H9 (cell line): ENCODE data around the gene ACOX3. TPM values are rescaled to one million over a fixed set of nuclear protein-coding genes. Genes with fewer than 3 reads are reported as not detected.
"Not testable (repeated sequence)": the region's sequence is repeated elsewhere in the genome, so short reads cannot be mapped to it uniquely, and the experiment has no call there.

Source experiments
- DNase-seq: peaks from one replicate; pipeline ENCODE4 v3.0.0-alpha.2; 2017
- H2AFZ ChIP-seq: one replicate; pipeline ENCODE4 v1.6.1; 2013; ENCODE audit warnings: mild to moderate bottlenecking, low read length, control low read depth, moderate library complexity
- H2AK5ac ChIP-seq: 2 replicates; pipeline ENCODE4 v1.6.1; 2013; ENCODE audit warnings: low read length, control low read depth, mixed read lengths; ENCODE audit not compliant: insufficient read length
- H2BK120ac ChIP-seq: one replicate; pipeline ENCODE4 v1.6.1; 2013; ENCODE audit warnings: low read depth, mild to moderate bottlenecking, low read length, control low read depth, inconsistent platforms; ENCODE audit not compliant: poor library complexity, severe bottlenecking
- H2BK12ac ChIP-seq: 2 replicates; pipeline ENCODE4 v1.6.1; 2013; ENCODE audit warnings: low read length, control low read depth, mixed read lengths, low read depth; ENCODE audit not compliant: insufficient read length
- H2BK15ac ChIP-seq: 2 replicates; pipeline ENCODE4 v1.6.1; 2013; ENCODE audit warnings: low read depth, low read length, control low read depth
- H2BK20ac ChIP-seq: one replicate; pipeline ENCODE4 v1.6.1; 2013; ENCODE audit warnings: low read depth, mild to moderate bottlenecking, low read length, control low read depth, inconsistent platforms; ENCODE audit not compliant: poor library complexity, severe bottlenecking
- H2BK5ac ChIP-seq: 2 replicates; pipeline ENCODE4 v1.6.1; 2013; ENCODE audit warnings: low read length, control low read depth, mixed read lengths; ENCODE audit not compliant: insufficient read length
- H3K14ac ChIP-seq: 2 replicates; pipeline ENCODE4 v1.6.1; 2013; ENCODE audit warnings: low read length, control low read depth; ENCODE audit not compliant: insufficient read depth
- H3K18ac ChIP-seq: 2 replicates; pipeline ENCODE4 v1.6.1; 2013; ENCODE audit warnings: low read depth, mild to moderate bottlenecking, mixed read lengths, low read length, control low read depth; ENCODE audit not compliant: insufficient read length
- H3K23ac ChIP-seq: 2 replicates; pipeline ENCODE4 v1.6.1; 2013; ENCODE audit warnings: low read length, control low read depth, mixed read lengths, low read depth; ENCODE audit not compliant: insufficient read length
- H3K23me2 ChIP-seq: 2 replicates; pipeline ENCODE4 v1.6.1; 2013; ENCODE audit warnings: low read depth, mild to moderate bottlenecking, mixed read lengths, low read length, control low read depth; ENCODE audit not compliant: insufficient read length, poor library complexity, severe bottlenecking
- H3K27ac ChIP-seq: 2 replicates; pipeline ENCODE4 v1.5.1; 2013; ENCODE audit warnings: low read length, control low read depth, mixed read lengths, low read depth; ENCODE audit not compliant: insufficient read length
- H3K27me3 ChIP-seq: 2 replicates; pipeline ENCODE4 v1.6.1; 2013; ENCODE audit warnings: low read length, control low read depth, inconsistent platforms; ENCODE audit not compliant: insufficient read depth
- H3K4ac ChIP-seq: 2 replicates; pipeline ENCODE4 v1.6.1; 2013; ENCODE audit warnings: low read depth, mild to moderate bottlenecking, control low read depth, inconsistent platforms, low read length, moderate library complexity
- H3K4me1 ChIP-seq: 2 replicates; pipeline ENCODE4 v1.6.1; 2013; ENCODE audit warnings: low read length, control low read depth, inconsistent platforms; ENCODE audit not compliant: insufficient read depth
- H3K4me2 ChIP-seq: 2 replicates; pipeline ENCODE4 v1.6.1; 2013; ENCODE audit warnings: low read length, control low read depth, mixed read lengths; ENCODE audit not compliant: insufficient read length, insufficient read depth
- H3K56ac ChIP-seq: 2 replicates; pipeline ENCODE4 v1.6.1; 2013; ENCODE audit warnings: low read depth, mild to moderate bottlenecking, mixed read lengths, low read length, control low read depth; ENCODE audit not compliant: insufficient read length
- H3K79me1 ChIP-seq: 2 replicates; pipeline ENCODE4 v1.6.1; 2013; ENCODE audit warnings: low read depth, mild to moderate bottlenecking, moderate library complexity, low read length, control low read depth, inconsistent platforms; ENCODE audit not compliant: insufficient read depth, poor library complexity, severe bottlenecking
- H3K79me2 ChIP-seq: 2 replicates; pipeline ENCODE4 v1.6.1; 2013; ENCODE audit warnings: low read length, control low read depth, inconsistent platforms; ENCODE audit not compliant: insufficient read depth
- H3K9ac ChIP-seq: 2 replicates; pipeline ENCODE4 v1.6.1; 2013; ENCODE audit warnings: low read length, control low read depth, mixed read lengths; ENCODE audit not compliant: insufficient read length; ENCODE audit errors: extremely low read depth
- H3K9me3 ChIP-seq: one replicate; pipeline ENCODE4 v1.6.1; 2013; ENCODE audit warnings: low read depth, low read length, inconsistent platforms; ENCODE audit not compliant: control insufficient read depth
- H3T11ph ChIP-seq: one replicate; pipeline ENCODE4 v1.6.1; 2013; ENCODE audit warnings: mild to moderate bottlenecking, low read length, control low read depth, inconsistent platforms
- H4K20me1 ChIP-seq: one replicate; pipeline ENCODE4 v1.6.1; 2013; ENCODE audit not compliant: control insufficient read depth, insufficient read length, insufficient read depth
- H4K5ac ChIP-seq: 2 replicates; pipeline ENCODE4 v1.6.1; 2013; ENCODE audit warnings: low read depth, mild to moderate bottlenecking, mixed read lengths, low read length, control low read depth; ENCODE audit not compliant: insufficient read length
- H4K8ac ChIP-seq: replicated peaks from 2 replicates; pipeline ENCODE4 v1.6.1; 2013; ENCODE audit warnings: low read length, control low read depth, mixed read lengths, low read depth; ENCODE audit not compliant: insufficient read length
- H4K91ac ChIP-seq: 2 replicates; pipeline ENCODE4 v1.6.1; 2013; ENCODE audit warnings: low read depth, mild to moderate bottlenecking, moderate library complexity, mixed read lengths, low read length, control low read depth; ENCODE audit not compliant: insufficient read length
- H3K27ac Mint-ChIP-seq, 3 experiments: 2 replicates in 2 of 3; 3 replicates in 1 of 3; pipeline ENCODE4 v1.8.0; 2020 to 2021; ENCODE audit warnings: mixed read lengths in 3 of 3, mild to moderate bottlenecking in 1 of 3, moderate library complexity in 1 of 3
- H3K27me3 Mint-ChIP-seq: 2 replicates; pipeline ENCODE4 v1.8.0; 2021; ENCODE audit warnings: low read depth, mild to moderate bottlenecking, moderate library complexity, mixed read lengths
- H3K36me3 Mint-ChIP-seq, 3 experiments: 2 replicates in 2 of 3; 3 replicates in 1 of 3; pipeline ENCODE4 v1.8.0; 2020 to 2021; ENCODE audit warnings: low read depth in 3 of 3, mixed read lengths in 3 of 3; ENCODE audit not compliant: insufficient read depth in 1 of 3
- H3K4me1 Mint-ChIP-seq, 2 experiments: 2 replicates each; pipeline ENCODE4 v1.8.0; 2020; ENCODE audit warnings: mixed read lengths in 2 of 2
- H3K4me3 Mint-ChIP-seq, 2 experiments: 2 replicates in 1 of 2; 3 replicates in 1 of 2; pipeline ENCODE4 v1.8.0; 2020 to 2021; ENCODE audit warnings: mild to moderate bottlenecking in 2 of 2, mixed read lengths in 2 of 2, moderate library complexity in 1 of 2
- H3K9me3 Mint-ChIP-seq, 2 experiments: 2 replicates in 1 of 2; 3 replicates in 1 of 2; pipeline ENCODE4 v1.8.0; 2020; ENCODE audit warnings: mild to moderate bottlenecking in 2 of 2, mixed read lengths in 2 of 2, moderate library complexity in 1 of 2
- WGBS: extraction: QIAGEN DNeasy Blood & Tissue Kit; methylation state at CpG from one replicate; pipeline ENCODE4 v1.1.7; 2013; ENCODE audit warnings: missing lambda C conversion rate, low lambda C conversion rate, mixed read lengths; ENCODE audit not compliant: insufficient read length; ENCODE audit errors: extremely low coverage; 5-methylcytosine and 5-hydroxymethylcytosine counted together
- total RNA-seq: library from RNA; stranded (reverse); gene quantifications from 2 replicates; pipeline ENCODE4 v1.2.1, GENCODE V29; 2021
- TF ChIP-seq, protein P1 (sequence below): fragments of 200-600 bp; sonication (generic); conservative IDR thresholded peaks from 3 replicates; pipeline ENCODE4 v1.8.0; 2021; ENCODE audit warnings: antibody characterized with exemption, mild to moderate bottlenecking

The ACOX3 gene
- total RNA-seq, 1 experiment from 2014 or later, result 13.8 TPM

DNA sequence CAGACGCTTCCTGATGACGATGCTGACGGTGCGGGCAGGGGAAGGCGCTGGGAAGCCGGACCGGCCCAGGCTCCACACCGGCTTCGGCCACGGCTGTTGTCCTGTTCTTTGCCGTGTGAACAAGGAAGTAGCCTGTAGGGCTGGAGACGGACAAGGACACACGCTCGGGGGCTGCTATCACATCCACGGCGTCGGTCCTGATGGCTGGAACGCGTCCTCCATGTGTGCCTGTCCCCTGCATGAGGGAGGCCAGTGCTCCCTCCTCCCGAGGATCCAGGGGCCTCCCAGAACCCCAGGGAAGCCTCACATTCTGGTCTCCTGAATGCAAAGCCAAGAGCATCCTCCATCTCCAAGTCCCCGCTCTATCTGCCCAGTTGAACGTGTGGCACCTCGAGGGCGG, 53.8 kb downstream of the ACOX3 start:
- no peak overlapping the region for H3K56ac ChIP-seq
- H3K14ac ChIP-seq, result no peak overlapping the region
- no peak overlapping the region for H2AK5ac ChIP-seq
- no peak overlapping the region for H3T11ph ChIP-seq
- no peaks in the 10 kb centered on the region for H3K9me3 ChIP-seq
- Mint-ChIP-seq H3K9me3 (no peaks in the 10 kb centered on the region), H3K4me1 (peaks cover 3 to 4% of the 10 kb centered on the region in 2 experiments; a peak in 2 of 4 replicates), H3K4me3 (no peak overlapping the region), H3K27ac (no peak overlapping the region), H3K36me3 (peaks cover 3 to 6% (median 5%) of the 10 kb centered on the region in 3 experiments; a peak in 3 of 7 replicates), H3K27me3 (no peaks in the 10 kb centered on the region; the same call in 1 of the 2 replicates)
- no peaks in the 10 kb centered on the region for H3K4me1 ChIP-seq
- no peak overlapping the region for H4K5ac ChIP-seq
- no peak overlapping the region for H4K91ac ChIP-seq
- no peak overlapping the region for H2AFZ ChIP-seq
- H2BK12ac ChIP-seq, result no peak overlapping the region
- no peak overlapping the region for H2BK5ac ChIP-seq
- H3K79me1 ChIP-seq, result no peaks in the 10 kb centered on the region
- H3K4ac ChIP-seq, result no peak overlapping the region
- no peak overlapping the region for H2BK120ac ChIP-seq
- H3K18ac ChIP-seq, result no peak overlapping the region
- no peak overlapping the region for H3K4me2 ChIP-seq
- TF ChIP-seq, protein P1, sequence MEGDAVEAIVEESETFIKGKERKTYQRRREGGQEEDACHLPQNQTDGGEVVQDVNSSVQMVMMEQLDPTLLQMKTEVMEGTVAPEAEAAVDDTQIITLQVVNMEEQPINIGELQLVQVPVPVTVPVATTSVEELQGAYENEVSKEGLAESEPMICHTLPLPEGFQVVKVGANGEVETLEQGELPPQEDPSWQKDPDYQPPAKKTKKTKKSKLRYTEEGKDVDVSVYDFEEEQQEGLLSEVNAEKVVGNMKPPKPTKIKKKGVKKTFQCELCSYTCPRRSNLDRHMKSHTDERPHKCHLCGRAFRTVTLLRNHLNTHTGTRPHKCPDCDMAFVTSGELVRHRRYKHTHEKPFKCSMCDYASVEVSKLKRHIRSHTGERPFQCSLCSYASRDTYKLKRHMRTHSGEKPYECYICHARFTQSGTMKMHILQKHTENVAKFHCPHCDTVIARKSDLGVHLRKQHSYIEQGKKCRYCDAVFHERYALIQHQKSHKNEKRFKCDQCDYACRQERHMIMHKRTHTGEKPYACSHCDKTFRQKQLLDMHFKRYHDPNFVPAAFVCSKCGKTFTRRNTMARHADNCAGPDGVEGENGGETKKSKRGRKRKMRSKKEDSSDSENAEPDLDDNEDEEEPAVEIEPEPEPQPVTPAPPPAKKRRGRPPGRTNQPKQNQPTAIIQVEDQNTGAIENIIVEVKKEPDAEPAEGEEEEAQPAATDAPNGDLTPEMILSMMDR, result no peak
- no peak overlapping the region for H2BK20ac ChIP-seq
- no CpG with 5 or more reads among the region's 24 CpGs for WGBS
- no peak overlapping the region for H3K27ac ChIP-seq
- H4K20me1 ChIP-seq, result no peaks in the 10 kb centered on the region
- H2BK15ac ChIP-seq, result no peak overlapping the region
- no peak overlapping the region for H4K8ac ChIP-seq
- no peaks in the 10 kb centered on the region for H3K27me3 ChIP-seq
- H3K23ac ChIP-seq, result no peak overlapping the region
- H3K23me2 ChIP-seq, result no peaks in the 10 kb centered on the region
- H3K79me2 ChIP-seq, result no peaks in the 10 kb centered on the region
- no peak for DNase-seq
- no peak overlapping the region for H3K9ac ChIP-seq

DNA sequence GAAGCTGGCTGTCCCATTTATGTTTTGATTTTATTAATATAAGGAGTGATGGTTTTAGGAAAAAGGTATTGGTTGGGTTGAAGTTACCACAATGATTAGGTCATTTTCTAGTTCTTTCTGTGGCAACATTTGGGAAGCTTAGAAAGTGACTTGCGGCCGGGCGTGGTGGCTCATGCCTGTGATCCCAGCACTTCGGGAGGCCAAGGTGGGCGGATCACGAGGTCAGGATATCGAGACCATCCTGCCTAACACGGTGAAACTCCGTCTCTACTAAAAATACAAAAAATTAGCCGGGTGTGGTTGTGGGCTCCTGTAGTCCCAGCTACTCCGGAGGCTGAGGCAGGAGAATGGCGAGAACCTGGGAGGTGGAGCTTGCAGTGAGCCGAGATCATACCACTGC, 54.4 kb downstream of the ACOX3 start:
- H3K4me3 Mint-ChIP-seq, H3K4ac ChIP-seq, H2BK120ac ChIP-seq, H3K56ac ChIP-seq, H2BK12ac ChIP-seq, H3T11ph ChIP-seq, H2BK15ac ChIP-seq, H3K9me3 Mint-ChIP-seq, DNase-seq, H3K27me3 Mint-ChIP-seq, H3K27ac ChIP-seq, H3K23ac ChIP-seq, H3K9ac ChIP-seq, H3K4me2 ChIP-seq, H3K4me1 Mint-ChIP-seq, H2BK5ac ChIP-seq, H3K23me2 ChIP-seq, H4K8ac ChIP-seq, H3K18ac ChIP-seq, H3K79me1 ChIP-seq, H4K5ac ChIP-seq, H3K14ac ChIP-seq, H4K20me1 ChIP-seq, H3K27ac Mint-ChIP-seq, H2AFZ ChIP-seq, H3K9me3 ChIP-seq, H4K91ac ChIP-seq, H3K79me2 ChIP-seq, H2AK5ac ChIP-seq, H3K36me3 Mint-ChIP-seq, H3K27me3 ChIP-seq, H3K4me1 ChIP-seq, H2BK20ac ChIP-seq: not testable (repeated sequence)
- WGBS, result no CpG with 5 or more reads among the region's 13 CpGs
